Stimulated activated CD4-positive, alpha-beta T cell treated with anti-CD3 and anti-CD28 coated beads, Interleukin-2, amount 100 ng/mL, for 24 hours (primary cell): ENCODE data around the gene ZSWIM4.
"Not testable (repeated sequence)": the region's sequence is repeated elsewhere in the genome, so short reads cannot be mapped to it uniquely, and the experiment has no call there.

ENCODE experiments used
- DNase-seq, 2 donors: peaks; one replicate each; pipeline ENCODE4 v3.0.0-alpha.2; 2020

The ZSWIM4 gene

DNA sequence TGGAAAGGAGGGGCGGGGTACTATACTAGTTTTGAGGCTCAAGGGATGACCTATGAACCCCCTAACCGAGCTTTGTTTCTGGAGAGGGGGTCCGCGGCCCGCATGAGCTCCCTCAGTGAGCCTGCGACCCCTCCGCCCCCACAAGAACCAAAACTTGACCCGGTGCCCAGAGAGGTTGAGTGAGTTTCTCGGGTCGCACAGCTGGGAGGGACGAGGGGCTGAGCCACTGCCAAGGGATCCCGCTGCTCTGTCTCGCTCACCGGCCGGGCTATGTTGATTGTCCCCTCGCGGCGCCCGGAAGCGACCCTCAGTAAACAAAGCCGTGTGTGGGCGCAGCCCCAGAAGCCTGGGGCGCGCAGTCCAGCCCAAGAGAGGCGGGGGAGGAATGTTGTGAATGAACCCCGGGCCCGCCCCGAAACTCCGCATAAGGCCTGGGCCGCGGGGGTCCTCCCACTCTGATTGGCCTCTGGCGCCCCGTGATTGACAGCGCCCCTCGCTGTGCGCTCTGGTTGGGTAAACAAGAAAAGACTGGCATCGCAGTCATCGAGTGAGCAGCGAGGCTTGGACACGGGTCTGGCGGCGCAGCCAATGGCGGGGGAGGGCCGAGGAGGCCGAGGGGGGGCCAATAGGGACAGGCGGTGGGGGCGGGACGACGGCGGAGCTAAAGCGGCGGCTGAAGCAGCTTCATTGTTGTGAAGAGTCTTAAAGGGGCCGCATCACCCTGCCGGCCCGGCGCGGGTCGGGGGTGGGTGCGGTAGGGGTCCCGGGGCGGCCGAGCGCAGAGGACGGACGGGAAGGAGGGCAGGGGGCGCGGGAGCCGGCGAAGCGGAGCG, at the start of gene ZSWIM4:
Gene ZSWIM4 (plus strand): TSS at position 687 of the 833 bp plus-strand sequence. CDS start 206 bp downstream, outside the sequence.
- peak; percentile 94 to 96 for DNase-seq

- no peak for DNase-seq
These were observed 48.2 kb upstream of the ZSWIM4 start for GRCh38 chr19:13747098-13747453.

GRCh38 chr19:13748169-13748828, 46.9 kb upstream of the ZSWIM4 start:
- peak in 1 of 2 donors; percentile 12 for DNase-seq

GRCh38 chr19:13751436-13751835, 43.8 kb upstream of the ZSWIM4 start:
- DNase-seq, result no peak

DNA sequence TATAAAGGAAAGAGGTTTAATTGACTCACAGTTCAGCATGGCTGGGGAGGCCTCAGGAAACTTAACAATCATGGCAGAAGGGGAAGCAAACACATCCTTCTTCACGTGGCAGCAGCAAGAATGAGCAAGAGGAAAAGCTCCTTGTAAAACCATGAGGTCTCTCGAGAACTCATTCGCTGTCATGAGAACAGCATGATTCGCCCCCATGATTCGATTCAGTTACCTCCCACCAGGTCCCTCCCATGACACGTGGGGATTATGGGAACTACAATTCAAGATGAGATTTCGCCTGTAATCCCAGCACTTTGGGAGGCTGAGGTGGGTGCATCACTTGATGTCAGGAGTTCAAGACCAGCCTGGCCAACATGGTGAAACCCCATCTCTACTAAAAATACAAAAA, 41.6 kb upstream of the ZSWIM4 start:
- not testable (repeated sequence) for DNase-seq

DNA sequence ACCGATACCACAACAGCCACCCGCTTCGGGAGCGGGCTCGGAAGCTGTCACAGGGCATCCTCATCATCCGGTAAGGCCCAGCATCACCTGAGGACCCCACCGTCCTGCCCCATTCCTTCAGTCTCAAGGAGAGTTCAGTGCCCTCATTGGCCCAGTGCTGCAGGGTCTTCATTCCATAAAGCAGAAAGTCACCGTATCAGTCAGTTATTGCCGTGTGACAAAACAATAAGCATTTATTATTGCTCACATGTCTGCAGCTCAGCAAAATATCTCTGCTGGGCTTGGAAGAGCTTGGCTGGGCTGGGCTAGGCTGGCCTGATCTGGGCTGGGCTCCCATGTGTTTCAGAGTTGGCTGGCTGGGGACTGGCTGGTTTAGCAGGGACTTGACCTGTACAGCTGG, 39.0 kb upstream of the ZSWIM4 start:
- no peak for DNase-seq

DNA sequence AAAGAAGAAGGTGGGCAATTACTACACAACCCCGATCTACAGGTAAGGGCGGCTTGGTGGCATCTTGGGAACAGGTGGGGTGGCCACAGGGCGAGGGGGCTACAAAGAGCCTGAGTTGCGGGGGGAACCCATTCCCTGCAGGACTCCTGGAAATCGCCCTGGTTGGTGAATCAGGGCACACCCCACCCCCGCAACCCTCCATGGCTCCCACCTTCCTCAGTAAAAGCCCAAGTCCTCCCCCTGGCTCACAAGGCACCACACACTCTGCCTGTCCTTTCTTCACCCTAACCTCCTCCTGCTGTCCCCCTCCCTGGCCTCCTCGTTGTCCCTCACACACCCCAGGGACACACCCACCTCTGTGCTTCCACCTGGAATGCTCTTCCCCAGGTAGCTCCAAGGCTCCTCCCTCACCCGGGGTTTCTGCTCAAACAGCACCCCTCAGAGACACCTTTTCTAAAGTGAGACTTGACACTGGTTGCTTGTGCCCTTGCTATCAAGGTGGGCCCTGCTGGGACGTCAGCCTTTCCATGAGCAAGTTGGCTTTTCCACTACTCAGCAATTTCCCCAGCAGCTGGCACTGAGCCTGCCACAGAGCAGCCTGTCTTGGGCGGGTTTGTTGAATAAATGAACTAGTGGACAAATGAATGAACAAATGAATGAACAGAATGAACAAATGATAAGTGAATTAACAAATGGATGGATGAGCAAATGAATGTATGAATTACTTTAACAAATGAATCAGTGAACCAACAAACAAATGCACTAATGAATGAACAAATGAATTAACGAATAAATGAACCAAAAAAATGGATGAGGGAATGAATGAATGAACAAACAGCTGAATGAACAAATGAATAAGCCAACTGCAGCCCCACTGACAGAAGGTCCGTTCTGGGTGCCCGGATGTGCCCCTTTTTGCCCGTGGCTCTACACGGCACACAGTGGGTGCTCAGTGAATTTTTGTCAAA, 37.2 kb upstream of the ZSWIM4 start:
- DNase-seq, result no peak

- no peak for DNase-seq
These were observed 36.4 kb upstream of the ZSWIM4 start for GRCh38 chr19:13758795-13759194.

- DNase-seq, result no peak
These were observed 33.8 kb upstream of the ZSWIM4 start for GRCh38 chr19:13761423-13761822.

DNA sequence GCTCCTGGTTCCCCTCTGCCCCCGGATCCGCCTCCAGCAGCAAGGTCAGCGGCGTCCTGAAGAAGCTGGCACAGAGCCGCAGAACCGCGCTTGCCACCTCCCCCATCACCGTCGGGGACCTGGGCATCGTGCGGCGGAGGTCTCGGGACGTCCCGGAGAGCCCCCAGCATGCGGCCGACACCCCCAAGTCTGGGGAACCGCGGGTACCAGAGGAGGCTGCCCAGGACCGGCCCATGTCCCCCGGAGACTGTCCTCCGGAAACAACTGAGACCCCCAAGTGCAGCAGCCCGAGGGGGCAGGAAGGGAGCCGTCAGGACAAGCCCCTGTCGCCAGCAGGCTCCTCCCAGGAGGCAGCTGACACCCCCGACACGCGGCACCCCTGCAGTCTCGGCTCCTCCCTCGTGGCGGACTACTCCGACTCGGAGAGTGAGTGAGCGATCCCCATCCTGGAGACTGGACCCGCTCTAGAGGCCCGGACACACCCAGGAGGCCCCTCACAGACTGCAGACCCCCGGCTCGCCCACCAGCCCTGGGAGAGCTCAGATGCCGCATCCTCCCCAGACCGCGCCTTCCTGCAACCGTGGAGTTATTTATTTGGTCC, 32.5 kb upstream of the ZSWIM4 start:
- DNase-seq, result no peak

- DNase-seq, result no peak
These were observed 32.0 kb upstream of the ZSWIM4 start for GRCh38 chr19:13763265-13763664.

DNA sequence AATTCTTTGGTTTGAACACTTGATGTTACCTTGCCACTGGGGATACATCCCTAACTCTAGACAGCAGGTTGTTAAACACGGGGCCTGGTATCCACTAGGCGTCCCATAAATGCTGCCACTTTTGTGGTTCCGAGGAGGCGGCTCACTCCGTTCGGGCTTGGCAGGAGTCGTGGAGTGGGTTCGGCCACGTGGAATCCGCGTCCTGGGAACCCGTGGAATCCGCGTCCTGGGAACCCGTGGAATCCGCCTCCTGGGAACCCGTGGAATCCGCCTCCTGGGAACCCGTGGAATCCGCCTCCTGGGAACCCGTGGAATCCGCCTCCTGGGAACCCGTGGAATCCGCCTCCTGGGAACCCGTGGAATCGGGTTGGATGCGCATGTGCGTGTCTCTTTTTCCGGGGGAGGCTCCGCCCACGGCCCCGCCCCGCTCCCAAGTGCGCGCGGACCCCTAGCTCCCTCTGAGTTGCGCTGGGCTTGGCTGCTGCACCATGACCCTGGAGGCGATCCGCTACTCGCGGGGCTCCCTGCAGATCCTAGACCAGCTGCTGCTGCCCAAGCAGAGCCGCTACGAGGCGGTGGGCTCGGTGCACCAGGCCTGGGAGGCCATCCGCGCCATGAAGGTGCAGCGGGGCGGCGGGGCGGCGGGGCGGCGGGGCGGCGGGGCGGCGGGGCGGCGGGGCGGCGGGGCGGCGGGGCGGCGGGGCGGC, 31.0 kb upstream of the ZSWIM4 start, which contains the start of gene MRI1:
Gene MRI1 (plus strand): TSS at position 422 of the 707 bp plus-strand sequence. CDS start 67 bp downstream, at position 489.
- DNase-seq, result peak; percentile 69 to 80

DNA sequence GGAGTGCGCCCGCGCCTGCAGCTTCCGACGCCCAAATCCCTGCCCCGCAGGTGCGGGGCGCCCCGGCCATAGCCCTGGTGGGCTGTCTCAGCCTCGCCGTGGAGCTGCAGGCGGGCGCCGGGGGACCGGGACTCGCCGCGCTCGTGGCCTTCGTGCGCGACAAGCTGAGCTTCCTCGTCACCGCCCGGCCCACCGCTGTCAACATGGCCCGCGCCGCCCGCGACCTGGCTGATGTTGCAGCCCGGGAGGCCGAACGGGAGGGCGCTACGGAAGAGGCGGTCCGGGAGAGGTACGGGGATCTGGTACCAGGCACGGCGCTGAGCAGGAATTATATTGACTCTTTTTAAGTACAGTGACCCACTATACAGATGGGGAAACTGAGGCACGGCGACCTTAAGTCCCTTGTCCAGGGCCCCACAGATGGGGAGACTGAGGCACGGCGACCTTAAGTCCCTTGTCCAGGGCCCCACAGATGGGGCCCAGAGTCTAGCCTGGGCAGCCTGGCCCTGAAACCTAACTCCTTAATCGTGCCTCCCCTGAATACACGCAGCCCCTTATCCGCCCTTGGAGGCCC, 30.3 kb upstream of the ZSWIM4 start:
- DNase-seq, result peak; percentile 50 to 61

DNA sequence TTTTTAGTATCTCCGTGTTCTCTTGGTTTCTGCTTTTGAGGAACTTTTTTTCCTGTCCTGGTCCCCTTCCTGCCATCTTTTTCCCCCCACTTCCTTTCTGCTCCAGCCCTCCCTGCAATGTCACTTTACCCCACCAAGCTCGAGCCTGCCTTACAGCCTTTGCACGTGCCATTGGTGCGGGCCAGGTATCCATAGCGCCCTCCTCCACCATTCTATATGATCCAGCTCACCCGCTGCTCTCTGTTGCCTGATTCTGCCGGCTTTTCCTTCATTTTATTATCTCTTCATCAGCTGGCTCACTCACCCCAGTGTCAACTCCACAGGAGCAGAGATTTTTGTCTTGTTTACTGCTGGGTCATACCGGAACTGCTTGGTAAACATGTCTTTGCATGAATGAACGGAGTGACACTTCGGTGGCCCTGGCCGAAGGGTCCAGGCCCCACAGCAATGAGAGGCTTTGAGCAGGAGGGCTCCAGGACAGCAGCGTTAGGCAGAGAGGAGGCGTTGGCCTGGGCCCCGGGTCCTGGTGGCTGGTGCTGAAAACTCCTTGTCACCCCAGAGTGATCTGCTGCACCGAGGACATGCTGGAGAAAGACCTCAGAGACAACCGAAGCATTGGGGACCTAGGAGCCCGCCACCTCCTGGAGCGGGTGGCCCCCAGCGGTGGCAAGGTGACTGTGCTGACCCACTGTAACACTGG, 29.7 kb upstream of the ZSWIM4 start:
- DNase-seq, result no peak

DNA sequence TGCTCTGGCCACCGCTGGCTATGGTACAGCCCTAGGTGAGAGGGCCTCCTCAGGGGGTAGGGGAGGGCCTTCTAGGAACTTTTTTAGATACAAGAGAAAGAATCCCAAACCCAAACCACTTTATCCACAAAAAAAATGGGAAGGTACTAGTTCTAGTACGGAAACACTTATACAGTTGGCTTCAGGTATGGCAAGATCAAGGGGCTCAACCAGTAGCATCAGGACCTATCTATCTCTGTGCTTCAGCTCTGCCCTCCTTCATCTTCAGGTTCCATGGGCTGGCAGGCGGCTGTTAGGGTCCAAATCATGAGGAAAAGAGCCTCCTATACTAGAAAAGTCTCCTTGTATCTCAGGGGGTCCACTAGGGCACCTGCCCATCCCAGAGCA, 29.2 kb upstream of the ZSWIM4 start:
- DNase-seq, result no peak

DNA sequence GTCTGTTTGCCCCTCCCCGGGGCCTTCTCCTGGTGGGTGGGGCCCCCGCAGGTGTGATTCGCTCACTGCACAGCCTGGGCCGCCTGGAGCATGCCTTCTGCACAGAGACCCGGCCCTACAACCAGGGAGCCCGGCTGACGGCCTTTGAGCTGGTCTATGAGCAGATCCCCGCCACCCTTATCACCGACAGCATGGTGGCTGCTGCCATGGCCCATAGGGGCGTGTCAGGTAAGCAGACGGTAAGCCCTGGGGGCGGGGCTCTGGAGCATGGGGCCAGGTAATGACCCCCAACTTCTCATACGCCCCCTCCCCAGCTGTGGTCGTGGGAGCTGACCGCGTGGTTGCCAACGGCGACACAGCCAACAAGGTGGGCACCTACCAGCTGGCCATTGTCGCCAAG, 26.7 kb upstream of the ZSWIM4 start:
- DNase-seq, result no peak

GRCh38 chr19:13770013-13770635, 25.1 kb upstream of the ZSWIM4 start:
- DNase-seq, result no peak

DNA sequence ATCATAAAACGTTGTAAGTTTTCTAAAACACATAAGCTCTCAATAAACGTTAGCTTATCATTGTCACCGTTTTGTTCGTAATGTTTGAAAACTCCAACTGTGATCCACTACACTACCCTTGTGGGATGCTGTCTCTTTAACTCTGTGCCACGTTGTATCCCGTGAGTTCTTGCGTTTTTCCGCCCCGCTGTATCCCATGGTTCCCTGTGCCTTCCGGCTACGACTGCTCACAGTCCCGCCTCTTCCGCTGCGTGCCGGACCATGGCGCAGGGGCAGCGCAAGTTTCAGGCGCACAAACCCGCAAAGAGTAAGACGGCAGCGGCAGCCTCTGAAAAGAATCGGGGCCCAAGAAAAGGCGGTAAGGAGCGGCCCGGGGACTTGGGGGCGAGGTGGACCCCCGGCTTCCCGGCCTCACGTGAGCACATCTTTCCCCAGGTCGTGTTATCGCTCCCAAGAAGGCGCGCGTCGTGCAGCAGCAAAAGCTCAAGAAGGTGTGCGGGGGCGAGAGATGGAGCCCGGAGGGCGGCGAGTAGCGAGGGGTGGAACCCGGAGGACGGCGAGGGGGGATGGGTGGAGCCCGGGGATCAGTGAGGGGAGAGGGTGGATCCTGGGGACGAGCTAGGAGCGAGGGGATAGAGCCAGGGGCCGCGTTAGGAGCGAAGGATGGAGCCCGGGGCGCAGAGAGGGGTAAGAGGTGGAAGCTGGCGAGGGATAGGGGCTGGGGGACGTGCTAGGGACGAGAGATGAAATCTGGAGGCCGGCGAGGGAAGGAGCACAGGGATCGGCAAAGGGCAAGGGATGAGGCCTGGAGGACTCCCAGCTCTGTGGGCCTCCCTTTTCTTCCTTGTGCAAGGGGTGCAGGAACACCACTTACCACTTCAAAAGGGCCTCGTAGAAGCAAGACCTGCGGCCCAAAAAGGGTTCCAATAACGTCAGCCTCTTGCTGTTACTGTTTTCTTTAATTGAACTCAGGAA, 20.7 kb upstream of the ZSWIM4 start, which contains the start of gene C19orf53:
Gene C19orf53 (plus strand): TSS at position 240 of the 975 bp plus-strand sequence. CDS start 22 bp downstream, at position 262.
- peak; percentile 86 to 92 for DNase-seq

DNA sequence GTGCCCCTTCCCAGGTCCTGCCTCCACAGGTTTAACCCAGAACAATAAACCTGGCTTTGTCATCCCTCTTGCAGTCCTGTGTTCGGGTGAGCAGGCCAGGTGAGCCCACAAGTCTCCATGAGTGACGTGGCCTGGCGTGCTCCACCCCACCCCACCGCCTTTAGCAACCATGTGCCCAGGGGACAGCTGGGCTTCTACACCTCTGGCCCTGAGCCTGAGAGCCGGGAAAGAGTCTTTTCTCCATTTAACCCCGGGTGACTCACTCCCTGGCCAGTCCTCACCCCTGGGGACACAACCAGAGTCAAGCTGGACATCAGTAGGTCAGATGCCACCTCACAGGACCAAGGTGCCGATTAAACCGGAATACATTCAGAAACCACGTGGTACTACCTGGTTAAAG, 16.8 kb upstream of the ZSWIM4 start:
- no peak for DNase-seq
